Epithelial cell of proximal tubule (primary cell): ENCODE data around the gene GNG2. TPM values are rescaled to one million over a fixed set of nuclear protein-coding genes. Genes with fewer than 3 reads are reported as not detected.

Experiments used
- DNase-seq: peaks from one replicate; pipeline ENCODE4 v3.0.0-alpha.2; 2011; ENCODE audit warnings: low read depth
- H3K4me3 ChIP-seq: 2 replicates; pipeline ENCODE4 v1.5.1; 2011; ENCODE audit warnings: low read depth, mild to moderate bottlenecking, low read length
- total RNA-seq: library from RNA; depleted of rRNA; stranded (reverse); fragments of >200 nt; gene quantifications from 2 replicates; pipeline ENCODE4 v1.2.3, GENCODE V29; 2015
- TF ChIP-seq, protein P1 (sequence below): conservative IDR thresholded peaks from 2 replicates; pipeline ENCODE4 v1.5.1; 2012; ENCODE audit warnings: low read depth, mild to moderate bottlenecking, low read length

GNG2 gene
- total RNA-seq, 1 donor from 2014 or later, result 2.5 TPM

DNA sequence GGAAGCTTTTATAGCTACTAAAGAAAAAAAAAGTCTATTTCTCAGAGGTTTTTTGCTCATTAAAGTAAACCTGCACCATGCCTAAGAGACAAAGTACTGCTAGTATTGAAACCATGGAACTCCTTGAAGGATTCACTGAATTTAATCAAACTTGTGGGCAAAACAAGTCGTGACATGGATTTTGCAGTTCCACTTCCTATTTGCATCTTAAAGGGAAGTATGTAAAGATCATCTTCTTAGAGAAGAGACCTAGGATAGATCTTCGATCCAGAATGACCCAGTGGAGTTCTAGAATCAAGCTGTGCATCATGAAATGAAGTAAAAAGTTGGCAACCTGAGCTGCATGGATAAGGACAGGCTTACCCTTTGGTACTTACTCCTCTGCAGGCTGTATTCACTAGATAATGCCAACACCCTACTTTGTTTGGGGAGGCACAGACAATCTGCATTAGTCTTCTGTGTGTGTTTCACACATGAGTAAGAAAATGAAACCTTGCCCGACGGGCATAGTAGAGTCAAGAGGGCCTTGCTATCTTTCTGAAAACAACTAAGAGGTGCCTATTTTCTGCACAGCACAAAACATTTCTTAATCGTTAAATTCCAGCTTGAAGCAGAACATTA, 1.9 kb downstream of the GNG2 start:
- no peak for DNase-seq
- H3K4me3 ChIP-seq, result no peak overlapping the region
- TF ChIP-seq, protein P1, sequence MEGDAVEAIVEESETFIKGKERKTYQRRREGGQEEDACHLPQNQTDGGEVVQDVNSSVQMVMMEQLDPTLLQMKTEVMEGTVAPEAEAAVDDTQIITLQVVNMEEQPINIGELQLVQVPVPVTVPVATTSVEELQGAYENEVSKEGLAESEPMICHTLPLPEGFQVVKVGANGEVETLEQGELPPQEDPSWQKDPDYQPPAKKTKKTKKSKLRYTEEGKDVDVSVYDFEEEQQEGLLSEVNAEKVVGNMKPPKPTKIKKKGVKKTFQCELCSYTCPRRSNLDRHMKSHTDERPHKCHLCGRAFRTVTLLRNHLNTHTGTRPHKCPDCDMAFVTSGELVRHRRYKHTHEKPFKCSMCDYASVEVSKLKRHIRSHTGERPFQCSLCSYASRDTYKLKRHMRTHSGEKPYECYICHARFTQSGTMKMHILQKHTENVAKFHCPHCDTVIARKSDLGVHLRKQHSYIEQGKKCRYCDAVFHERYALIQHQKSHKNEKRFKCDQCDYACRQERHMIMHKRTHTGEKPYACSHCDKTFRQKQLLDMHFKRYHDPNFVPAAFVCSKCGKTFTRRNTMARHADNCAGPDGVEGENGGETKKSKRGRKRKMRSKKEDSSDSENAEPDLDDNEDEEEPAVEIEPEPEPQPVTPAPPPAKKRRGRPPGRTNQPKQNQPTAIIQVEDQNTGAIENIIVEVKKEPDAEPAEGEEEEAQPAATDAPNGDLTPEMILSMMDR, result no peak

DNA sequence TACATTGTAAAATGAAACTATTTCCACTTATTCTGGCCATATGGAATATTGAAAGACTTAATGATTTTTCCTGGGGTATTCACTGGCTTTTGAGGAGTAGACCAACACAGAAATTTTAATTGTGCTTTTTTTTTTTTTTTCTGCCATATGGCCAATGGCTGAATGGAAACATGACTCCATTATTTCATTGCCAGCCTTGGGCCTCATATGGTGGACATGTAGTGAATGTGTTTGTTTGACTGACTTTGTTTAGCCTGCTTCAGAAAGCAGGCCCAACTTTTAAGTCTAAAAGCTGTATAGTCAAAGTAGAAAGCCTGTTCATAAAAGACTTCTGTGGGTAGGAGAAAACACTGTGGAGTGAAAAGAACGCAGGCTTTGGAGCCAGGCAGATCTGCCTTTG, 2.4 kb downstream of the GNG2 start:
- DNase-seq, result no peak
- TF ChIP-seq, protein P1, result no peak
- no peak overlapping the region for H3K4me3 ChIP-seq

DNA sequence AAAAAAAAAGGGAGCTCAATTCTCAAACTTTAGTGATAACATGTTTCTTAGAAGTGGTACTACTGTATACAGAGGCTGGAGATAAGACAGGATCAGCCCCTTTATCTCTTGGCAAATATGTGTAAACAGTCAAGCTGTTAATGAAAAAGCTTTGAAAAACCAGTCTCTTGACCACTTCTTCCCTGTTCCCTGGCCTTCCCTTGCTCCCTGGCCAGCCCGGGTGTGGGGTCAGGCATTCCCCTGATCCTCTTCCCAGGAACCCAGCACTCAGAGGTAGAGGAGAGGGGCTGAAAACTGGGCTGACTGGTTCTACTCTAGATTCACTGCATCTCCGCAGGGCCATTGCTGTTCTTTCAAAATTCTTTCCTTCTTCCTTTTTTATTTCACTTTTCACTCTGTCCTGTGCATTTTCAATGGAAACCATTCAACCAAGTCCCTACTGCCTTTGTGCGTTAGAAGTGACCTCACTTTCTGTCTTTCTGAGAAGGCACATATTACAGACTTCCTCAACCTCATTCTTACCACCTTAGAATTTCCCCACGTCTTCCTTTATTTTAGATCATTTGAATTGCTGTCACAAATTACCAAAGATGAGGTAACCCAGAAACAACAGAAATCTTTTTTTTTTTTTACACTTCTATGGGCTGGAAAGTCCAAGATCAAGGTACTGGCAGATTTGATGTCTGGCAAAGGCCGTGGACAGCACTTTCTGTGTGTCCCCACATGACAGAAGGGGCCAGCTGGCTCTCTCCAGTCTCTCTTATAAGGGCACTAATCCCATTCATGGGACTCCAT, 5.7 kb downstream of the GNG2 start:
- H3K4me3 ChIP-seq, result no peak overlapping the region
- TF ChIP-seq, protein P1, result no peak
- no peak for DNase-seq

DNA sequence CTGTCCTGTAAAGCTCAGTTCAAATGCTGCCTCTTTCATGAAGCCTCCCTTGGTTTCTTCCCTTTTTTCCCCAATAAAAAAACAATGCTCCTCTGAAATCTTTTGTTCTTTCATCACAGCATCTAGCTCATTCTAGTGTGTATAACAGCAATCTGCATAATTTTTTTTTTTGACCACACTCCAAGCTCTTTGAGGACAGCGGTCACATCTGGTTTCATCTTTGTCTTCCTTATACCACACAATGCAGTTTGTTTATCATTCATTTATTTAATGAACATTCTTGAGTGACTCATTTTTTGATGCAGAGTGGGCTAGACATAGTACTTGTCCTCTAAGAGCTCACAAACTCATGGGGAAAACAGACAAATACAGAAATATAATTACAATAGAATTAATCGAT, 7.3 kb downstream of the GNG2 start:
- TF ChIP-seq, protein P1, result no peak
- H3K4me3 ChIP-seq, result no peak overlapping the region
- DNase-seq, result no peak

DNA sequence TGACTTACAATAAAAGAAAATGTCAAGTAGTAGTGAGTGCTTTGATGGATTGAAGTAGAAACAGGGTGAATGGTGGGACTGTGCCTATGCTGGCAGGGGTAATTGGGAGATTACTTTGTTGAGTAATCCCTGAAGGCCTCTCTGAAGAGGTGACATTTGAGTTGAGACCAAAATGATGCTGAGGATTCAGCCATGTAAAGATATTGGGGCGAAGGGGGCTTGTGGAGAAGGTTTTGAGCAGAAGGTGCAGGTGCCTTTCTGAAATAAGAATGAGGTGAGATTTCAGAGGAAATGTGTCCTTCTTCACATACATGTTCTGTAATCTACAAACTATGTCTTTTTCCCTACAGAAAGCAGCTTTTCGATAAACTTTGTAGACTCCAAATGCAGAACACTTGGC, 8.0 kb downstream of the GNG2 start:
- TF ChIP-seq, protein P1, result no peak
- DNase-seq, result no peak
- no peak overlapping the region for H3K4me3 ChIP-seq

DNA sequence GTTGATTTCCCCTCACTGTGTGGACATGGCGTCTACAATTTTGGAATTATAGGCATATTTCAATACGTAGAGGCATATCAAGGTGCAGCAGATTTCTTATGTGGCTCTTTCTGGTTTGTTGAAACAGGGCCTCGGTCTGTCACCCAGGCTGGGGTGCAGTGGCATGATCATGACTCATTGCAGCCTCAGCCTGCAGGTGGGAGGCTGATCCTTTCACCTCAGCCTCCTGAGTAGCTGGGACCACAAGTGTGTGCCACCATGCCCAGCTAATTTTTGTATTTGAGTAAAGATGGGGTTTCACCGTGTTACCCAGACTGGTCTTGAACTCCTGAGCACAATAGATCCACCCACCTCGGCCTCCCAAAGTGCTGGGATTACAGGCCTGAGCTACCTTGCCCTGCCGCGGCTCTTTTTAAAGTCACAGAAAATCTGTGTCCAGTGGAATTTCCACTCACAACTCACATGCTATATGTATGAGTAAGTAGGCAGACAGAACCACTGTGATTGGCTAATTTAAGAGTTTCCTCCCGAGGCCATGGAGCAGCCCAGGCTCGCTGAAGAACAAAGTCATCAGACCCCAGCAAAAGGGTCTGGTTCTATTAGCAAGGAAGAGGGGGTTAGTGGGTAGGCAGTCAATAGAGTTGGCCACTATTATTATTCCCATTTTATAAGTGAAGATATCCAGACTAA, 9.1 kb downstream of the GNG2 start:
- no peak for DNase-seq
- H3K4me3 ChIP-seq, result no peak overlapping the region
- TF ChIP-seq, protein P1, result no peak
